Mucosa of descending colon (tissue), 3 donors: ENCODE results near the gene PCDH12. TPM values are rescaled to one million over a fixed set of nuclear protein-coding genes. Genes with fewer than 3 reads are reported as not detected.

Experiments
- ATAC-seq: fragments of 200-7000 bp; cut with Tn5 transposase; one replicate; pipeline ENCODE4 v1.9.1; 2020; ENCODE audit warnings: mild to moderate bottlenecking, moderate library complexity
- DNase-seq, 3 donors: peaks; one replicate each; pipeline ENCODE4 v3.0.0-alpha.2; 2020
- H3K36me3 ChIP-seq: fragments of 200-600 bp; one replicate; pipeline ENCODE4 v1.8.0; 2021; ENCODE audit warnings: low read depth, mild to moderate bottlenecking
- H3K4me1 ChIP-seq: fragments of 200-600 bp; one replicate; pipeline ENCODE4 v1.8.0; 2021; ENCODE audit warnings: low read depth, mild to moderate bottlenecking
- H3K4me3 ChIP-seq: fragments of 200-600 bp; one replicate; pipeline ENCODE4 v1.8.0; 2021; ENCODE audit warnings: mild to moderate bottlenecking
- H3K9me3 ChIP-seq: fragments of 200-600 bp; one replicate; pipeline ENCODE4 v1.8.0; 2021; ENCODE audit warnings: mild to moderate bottlenecking
- CTCF ChIP-seq: fragments of 200-600 bp; IDR thresholded peaks from one replicate; pipeline ENCODE4 v1.8.0; 2022; ENCODE audit warnings: antibody characterized with exemption, mild to moderate bottlenecking
- intact Hi-C, 2 donors: fragments of 100-400 bp; cut with DNase I in 1 of 2; cut with micrococcal nuclease in 1 of 2; formaldehyde crosslinking; loops; one replicate each; pipeline versions ENCODE4 v1.11.0 to v1.11.1; 2022; cut with DNase I, micrococcal nuclease
- total RNA-seq, 3 donors: library from RNA; stranded (reverse); fragmentation: NEBNext Ultra II Directional in 2 of 3; extraction: Animal tissue kit (Norgen Biotek cat#: 25700) in 2 of 3; gene quantifications; one replicate each; pipeline versions ENCODE4 v1.2.1 to v1.2.4, GENCODE V29; 2021 to 2023
- donor health status: DM: no; HTN: no; CAD: no; lungs with moderate emphysema.
- donor health status: DM: no; HTN: no; CAD: no.
- donor health status: DM: no; HTN: yes; CAD: no.

PCDH12 gene
- total RNA-seq, 3 donors from 2014 or later, result 1.2 to 3.2 (median 2.2) TPM

DNA sequence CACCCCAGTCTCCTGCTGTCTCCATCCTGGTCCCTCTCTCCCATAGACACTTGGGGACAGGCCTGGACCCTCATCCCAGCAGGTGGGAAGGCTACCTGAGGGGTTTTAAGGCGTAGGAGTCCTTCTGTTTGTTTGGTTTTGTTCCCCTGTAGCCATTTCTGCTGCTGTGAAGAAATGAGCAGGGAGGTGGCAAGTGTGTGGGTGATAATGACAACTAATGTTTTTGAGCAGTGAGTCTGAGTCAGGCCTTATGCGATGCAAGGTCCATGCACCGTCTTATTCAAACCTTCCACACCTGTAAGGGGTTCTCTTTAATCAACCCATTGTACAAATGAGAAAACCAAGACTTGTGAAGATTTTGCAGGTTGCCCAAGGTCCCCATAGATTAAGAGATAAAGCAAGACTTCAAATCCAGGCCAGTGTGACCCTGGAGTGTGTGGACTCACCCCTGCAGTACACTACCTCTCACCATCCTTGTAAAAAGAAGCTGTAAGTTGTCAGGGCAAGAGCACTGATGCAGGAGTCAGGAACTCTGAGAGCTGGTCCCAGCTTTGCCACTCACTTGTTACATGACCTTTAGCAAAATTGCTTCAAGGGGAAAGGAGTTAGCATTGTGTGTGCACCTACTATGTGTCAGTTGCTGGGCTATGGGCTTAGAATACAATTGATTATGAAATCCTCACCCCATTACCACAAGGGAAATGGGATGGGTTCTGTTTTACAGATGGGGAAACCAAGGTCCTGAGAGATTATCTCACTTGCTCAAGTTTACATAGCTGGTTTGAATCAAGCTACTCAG is 7.6 kb downstream of the PCDH12 start:
- no peaks in the 10 kb centered on the region for H3K4me1 ChIP-seq
- no peaks in the 10 kb centered on the region for H3K9me3 ChIP-seq
- H3K4me3 ChIP-seq, result no peak overlapping the region
- no peak for DNase-seq
- TF ChIP-seq CTCF, result no peak
- intact Hi-C loops, result no loop called here
- H3K36me3 ChIP-seq, result no peaks in the 10 kb centered on the region
- ATAC-seq, result no peak

GRCh38 chr5:141949511-141949910 is 8.5 kb downstream of the PCDH12 start:
- intact Hi-C loops, result no loop called here
- Histone ChIP-seq H3K9me3 (no peaks in the 10 kb centered on the region), H3K4me3 (no peak overlapping the region), H3K36me3 (no peaks in the 10 kb centered on the region), H3K4me1 (no peaks in the 10 kb centered on the region)
- DNase-seq (no peak), ATAC-seq (no peak)
- TF ChIP-seq CTCF, result no peak

DNA sequence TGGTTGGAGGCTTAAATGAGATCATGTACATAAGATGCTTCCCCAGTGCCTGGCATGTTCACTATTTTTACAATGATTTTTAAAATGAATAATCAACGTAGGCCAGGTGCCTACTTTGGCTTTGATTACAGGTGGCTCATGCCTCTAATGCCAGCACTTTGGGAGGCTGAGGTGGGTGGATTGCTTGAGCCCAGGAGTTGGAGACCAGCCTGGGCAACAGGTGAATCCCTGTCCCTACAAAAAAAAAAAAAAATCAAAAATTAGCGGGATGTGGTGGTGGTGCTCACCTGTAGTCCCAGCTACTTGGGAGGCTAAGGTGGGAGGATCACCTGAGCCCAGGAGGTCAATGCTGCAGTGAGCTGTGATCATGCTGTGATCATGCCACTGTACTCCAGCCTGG is 9.2 kb downstream of the PCDH12 start:
- Histone ChIP-seq H3K36me3 (no peaks in the 10 kb centered on the region), H3K9me3 (no peaks in the 10 kb centered on the region), H3K4me3 (no peak overlapping the region), H3K4me1 (no peaks in the 10 kb centered on the region)
- TF ChIP-seq CTCF, result no peak
- no peak for ATAC-seq
- intact Hi-C loops, result no loop called here
- no peak for DNase-seq

GRCh38 chr5:141947316-141947715 is 10.7 kb downstream of the PCDH12 start:
- Histone ChIP-seq H3K4me3 (no peak overlapping the region), H3K9me3 (no peaks in the 10 kb centered on the region), H3K4me1 (no peaks in the 10 kb centered on the region), H3K36me3 (no peaks in the 10 kb centered on the region)
- DNase-seq (no peak), ATAC-seq (no peak)
- intact Hi-C loops, result no loop called here
- TF ChIP-seq CTCF, result no peak

- H3K9me3 ChIP-seq, result no peaks in the 10 kb centered on the region
- H3K36me3 ChIP-seq, result no peaks in the 10 kb centered on the region
- H3K4me3 ChIP-seq, result no peak overlapping the region
- intact Hi-C loops, result no loop called here
- peak; percentile 26 for ATAC-seq
- TF ChIP-seq CTCF, result no peak
- H3K4me1 ChIP-seq, result no peaks in the 10 kb centered on the region
- no peak for DNase-seq
Observed at GRCh38 chr5:141945511-141946051, 12.4 kb downstream of the PCDH12 start.
